DND-41 (cell line): ENCODE results near the gene DSCAML1.

Source experiments
- CTCF ChIP-seq: IDR thresholded peaks from 2 replicates; pipeline ENCODE4 v1.5.1; 2012; ENCODE audit warnings: borderline replicate concordance, low read length, moderate library complexity, mild to moderate bottlenecking; ENCODE audit not compliant: poor library complexity, severe bottlenecking; ENCODE audit errors: extremely low read depth
- EZH2 ChIP-seq: IDR thresholded peaks from 3 replicates; pipeline ENCODE4 v1.6.1; 2012; ENCODE audit warnings: borderline replicate concordance, low read depth, mild to moderate bottlenecking, moderate library complexity, low read length, inconsistent platforms; ENCODE audit not compliant: severe bottlenecking

- TF ChIP-seq CTCF: peak; percentile 25
- no peak for TF ChIP-seq EZH2
Measured at GRCh38 chr11:117443266-117444186, 353.5 kb downstream of the DSCAML1 start.
